BE2C (cell line): ENCODE results near the gene EML6.

Experiments
- DNase-seq: peaks from one replicate; pipeline ENCODE4 v3.0.0-alpha.2; 2020
- H3K27me3 ChIP-seq: fragments of 250-450 bp; sonication (Bioruptor Pico); 2 replicates; pipeline ENCODE4 v1.5.1; 2020; ENCODE audit warnings: mild to moderate bottlenecking
- H3K36me3 ChIP-seq: fragments of 250-450 bp; sonication (Bioruptor Pico); 2 replicates; pipeline ENCODE4 v1.5.1; 2020; ENCODE audit warnings: mild to moderate bottlenecking
- H3K4me1 ChIP-seq: fragments of 250-450 bp; sonication (Bioruptor Pico); 2 replicates; pipeline ENCODE4 v1.5.1; 2020
- H3K4me3 ChIP-seq: 2 replicates; pipeline ENCODE4 v1.5.1; 2011; ENCODE audit warnings: low read depth, low read length
- H3K9me3 ChIP-seq: fragments of 250-450 bp; sonication (Bioruptor Pico); 2 replicates; pipeline ENCODE4 v1.5.1; 2020
- TF ChIP-seq, protein P1 (sequence below): IDR thresholded peaks from 2 replicates; pipeline ENCODE4 v1.5.1; 2012; ENCODE audit warnings: mild to moderate bottlenecking, low read depth, low read length

The EML6 gene

DNA sequence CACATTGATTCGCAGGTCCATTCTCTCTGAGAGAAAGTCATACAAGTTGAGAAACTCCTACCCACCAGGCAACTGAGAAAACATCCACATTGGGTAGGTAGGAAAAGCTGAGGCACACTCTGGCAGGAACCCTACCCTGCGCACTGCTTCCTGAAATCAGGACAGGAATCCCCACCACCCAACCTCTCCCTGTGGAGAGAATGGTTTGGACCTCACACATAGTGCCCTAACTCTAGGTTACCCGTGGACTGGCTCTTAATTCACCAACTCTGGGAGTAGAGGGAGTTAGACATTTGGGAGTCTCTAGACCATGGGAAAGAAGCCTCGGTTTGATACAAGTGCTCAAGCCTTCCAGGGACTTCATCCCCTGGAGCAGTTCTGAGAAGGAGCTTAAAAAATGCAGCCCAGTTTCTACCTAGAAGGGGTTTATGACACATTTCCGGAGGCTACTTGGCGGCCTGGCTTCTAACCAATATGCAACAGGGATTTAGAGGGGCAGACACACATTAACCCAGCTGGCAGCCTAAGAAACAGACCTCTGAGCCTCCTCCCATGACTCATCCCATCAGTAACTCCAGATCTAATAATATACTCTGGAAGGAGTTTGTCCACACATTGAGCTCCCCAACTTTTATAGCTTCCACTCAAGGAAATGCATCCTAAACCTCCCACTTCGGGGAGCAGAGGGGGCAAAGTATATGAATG, 136.7 kb downstream of the EML6 start:
- no peaks in the 10 kb centered on the region for H3K4me1 ChIP-seq
- H3K27me3 ChIP-seq: no peaks in the 10 kb centered on the region
- TF ChIP-seq, protein P1, sequence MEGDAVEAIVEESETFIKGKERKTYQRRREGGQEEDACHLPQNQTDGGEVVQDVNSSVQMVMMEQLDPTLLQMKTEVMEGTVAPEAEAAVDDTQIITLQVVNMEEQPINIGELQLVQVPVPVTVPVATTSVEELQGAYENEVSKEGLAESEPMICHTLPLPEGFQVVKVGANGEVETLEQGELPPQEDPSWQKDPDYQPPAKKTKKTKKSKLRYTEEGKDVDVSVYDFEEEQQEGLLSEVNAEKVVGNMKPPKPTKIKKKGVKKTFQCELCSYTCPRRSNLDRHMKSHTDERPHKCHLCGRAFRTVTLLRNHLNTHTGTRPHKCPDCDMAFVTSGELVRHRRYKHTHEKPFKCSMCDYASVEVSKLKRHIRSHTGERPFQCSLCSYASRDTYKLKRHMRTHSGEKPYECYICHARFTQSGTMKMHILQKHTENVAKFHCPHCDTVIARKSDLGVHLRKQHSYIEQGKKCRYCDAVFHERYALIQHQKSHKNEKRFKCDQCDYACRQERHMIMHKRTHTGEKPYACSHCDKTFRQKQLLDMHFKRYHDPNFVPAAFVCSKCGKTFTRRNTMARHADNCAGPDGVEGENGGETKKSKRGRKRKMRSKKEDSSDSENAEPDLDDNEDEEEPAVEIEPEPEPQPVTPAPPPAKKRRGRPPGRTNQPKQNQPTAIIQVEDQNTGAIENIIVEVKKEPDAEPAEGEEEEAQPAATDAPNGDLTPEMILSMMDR: no peak
- H3K4me3 ChIP-seq: no peak overlapping the region
- no peaks in the 10 kb centered on the region for H3K9me3 ChIP-seq
- peaks cover 17% of the 10 kb centered on the region for H3K36me3 ChIP-seq
- DNase-seq: no peak

DNA sequence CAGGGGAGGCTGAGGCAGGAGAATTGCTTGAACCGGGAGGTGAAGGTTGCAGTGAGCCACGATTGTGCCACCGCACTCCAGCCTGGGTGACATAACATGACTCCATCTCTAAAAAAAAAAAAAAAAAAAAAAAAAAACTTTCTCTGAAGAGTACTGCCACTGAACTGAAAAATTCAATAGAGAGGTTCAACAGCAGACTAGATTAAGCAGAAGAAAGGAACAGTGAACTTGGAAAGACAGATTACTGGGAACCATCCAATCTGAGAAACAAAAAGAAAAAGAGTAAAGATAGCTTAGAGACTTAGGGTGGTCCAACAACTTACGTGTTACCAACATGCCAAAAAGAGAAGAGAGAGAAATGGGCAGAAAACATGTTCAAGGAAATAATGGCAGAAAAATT, 138.8 kb downstream of the EML6 start:
- Histone ChIP-seq H3K4me1 (no peaks in the 10 kb centered on the region), H3K9me3 (no peaks in the 10 kb centered on the region), H3K36me3 (peaks cover 9% of the 10 kb centered on the region), H3K27me3 (no peaks in the 10 kb centered on the region), H3K4me3 (no peak overlapping the region)
- DNase-seq: no peak
- TF ChIP-seq, protein P1: no peak

DNA sequence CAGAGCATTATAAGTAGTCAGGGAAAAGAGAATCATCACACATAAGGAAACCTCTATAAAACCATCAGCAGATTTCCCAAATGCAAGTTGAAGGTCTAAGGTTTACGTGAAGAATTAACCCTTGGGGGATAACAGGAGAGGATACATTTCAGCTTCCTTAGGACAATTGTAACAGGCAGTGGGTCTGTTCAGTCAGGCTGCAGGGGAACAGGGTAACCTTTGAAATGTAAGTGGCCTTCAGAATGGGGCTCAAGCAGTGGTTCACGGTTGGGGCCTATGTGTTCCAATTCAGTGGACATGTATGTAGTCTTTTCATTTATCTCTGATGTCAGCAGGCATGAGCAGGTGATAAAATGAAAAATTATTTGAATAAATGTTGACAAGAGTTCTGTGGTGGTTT, 139.3 kb downstream of the EML6 start:
- H3K27me3 ChIP-seq: no peaks in the 10 kb centered on the region
- no peaks in the 10 kb centered on the region for H3K4me1 ChIP-seq
- TF ChIP-seq, protein P1: no peak
- no peak for DNase-seq
- H3K4me3 ChIP-seq: no peak overlapping the region
- H3K9me3 ChIP-seq: no peaks in the 10 kb centered on the region
- H3K36me3 ChIP-seq: peaks cover 9% of the 10 kb centered on the region

DNA sequence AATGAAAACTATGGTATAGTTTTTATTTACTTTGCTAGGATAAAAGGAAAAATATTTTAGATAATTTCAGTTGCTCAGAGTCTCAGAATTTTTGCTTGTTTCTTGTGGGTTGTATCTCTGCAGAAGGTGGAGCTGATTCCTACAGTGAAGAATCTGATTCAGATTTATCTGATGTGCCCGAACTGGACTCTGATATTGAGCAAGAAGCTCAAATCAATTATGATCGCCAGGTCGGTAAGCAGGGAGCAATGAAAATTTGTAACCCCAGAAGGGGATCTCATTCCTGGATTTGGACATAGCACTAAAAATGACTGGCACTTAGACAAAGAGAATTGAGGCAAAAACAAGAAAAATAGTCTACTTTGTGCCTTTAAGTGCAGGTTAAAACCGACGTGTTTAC, 140.2 kb downstream of the EML6 start:
- Histone ChIP-seq H3K4me1 (no peaks in the 10 kb centered on the region), H3K4me3 (no peak overlapping the region), H3K9me3 (no peaks in the 10 kb centered on the region), H3K27me3 (no peaks in the 10 kb centered on the region), H3K36me3 (peaks cover 9% of the 10 kb centered on the region)
- no peak for DNase-seq
- TF ChIP-seq, protein P1: no peak

DNA sequence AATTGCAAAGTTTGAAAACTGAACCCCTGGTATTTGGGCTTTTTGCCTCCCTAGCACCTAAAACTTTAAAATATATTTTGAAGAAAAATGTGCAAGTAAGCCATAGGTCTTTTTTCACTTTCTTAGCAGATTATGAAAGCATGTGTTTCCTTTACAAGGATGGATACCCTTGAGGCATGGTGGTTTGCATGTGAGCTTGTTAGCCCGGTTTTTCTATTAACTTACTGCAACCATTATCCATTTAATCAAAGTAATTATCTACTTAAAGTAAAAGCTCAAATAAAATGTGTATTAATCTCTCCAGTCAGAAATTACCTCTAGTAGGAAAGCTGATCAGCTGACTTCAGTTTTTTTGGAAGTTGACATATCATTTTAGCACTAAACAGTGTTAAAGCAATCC, 140.6 kb downstream of the EML6 start:
- H3K9me3 ChIP-seq: no peaks in the 10 kb centered on the region
- no peak overlapping the region for H3K4me3 ChIP-seq
- TF ChIP-seq, protein P1: no peak
- no peaks in the 10 kb centered on the region for H3K27me3 ChIP-seq
- DNase-seq: no peak
- no peaks in the 10 kb centered on the region for H3K4me1 ChIP-seq
- peaks cover 9% of the 10 kb centered on the region for H3K36me3 ChIP-seq

DNA sequence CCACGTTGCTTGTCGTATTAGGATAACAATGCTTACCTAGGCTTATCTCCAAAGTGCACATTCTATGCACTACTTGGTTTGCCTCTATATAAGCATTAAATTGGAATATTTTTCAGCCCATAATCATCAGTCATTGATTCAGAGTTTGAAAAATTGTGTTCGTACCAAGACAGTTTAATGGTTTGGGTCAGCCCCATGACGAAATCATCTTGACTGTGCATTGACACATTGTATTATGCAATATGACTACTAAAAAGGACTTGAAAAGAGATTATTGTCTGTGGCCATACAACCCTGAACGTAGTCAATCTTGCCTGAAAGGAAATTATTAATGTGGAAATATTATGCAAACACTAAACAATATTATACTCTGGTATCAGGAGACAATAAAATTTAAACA, 141.3 kb downstream of the EML6 start:
- Histone ChIP-seq H3K4me1 (no peaks in the 10 kb centered on the region), H3K36me3 (peaks cover 7% of the 10 kb centered on the region), H3K9me3 (no peaks in the 10 kb centered on the region), H3K4me3 (no peak overlapping the region), H3K27me3 (no peaks in the 10 kb centered on the region)
- TF ChIP-seq, protein P1: no peak
- DNase-seq: no peak
